Measurements from ENCODE around the gene LYRM9.

DNA sequence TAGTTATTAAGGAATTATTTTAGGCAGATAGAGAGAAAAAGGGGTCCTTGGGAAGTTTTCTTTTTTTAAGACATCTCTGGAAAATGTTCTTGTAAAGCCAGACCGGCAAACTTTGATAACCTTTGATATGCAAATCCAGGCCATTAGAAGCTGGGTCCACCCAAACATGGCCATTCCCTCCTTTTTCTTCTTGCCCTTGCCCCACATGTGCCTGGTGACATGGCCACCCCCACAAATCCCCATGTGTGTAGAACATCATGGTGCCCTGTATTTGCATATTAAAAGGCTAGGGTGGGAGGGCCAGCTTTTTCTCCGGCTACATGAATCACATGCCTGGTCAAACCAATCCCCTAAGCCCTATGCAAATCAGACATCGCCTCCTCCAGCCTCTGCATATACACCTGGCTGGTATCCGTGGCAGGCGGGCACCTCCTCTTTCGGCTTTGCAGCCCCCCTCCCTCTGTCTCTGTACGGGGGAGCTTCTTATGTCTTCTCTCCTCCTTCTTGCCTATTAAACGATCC is 43.9 kb upstream of the LYRM9 start:
- TF ChIP-seq CTCF (conservative IDR thresholded peaks at IDR 0.05 in 1 of 2, IDR thresholded peaks at IDR 0.05 in 1 of 2; ENCODE audit: low read depth in 1 of 2, low read length in 2 of 2) (no peak), EZH2 (IDR thresholded peaks at IDR 0.05; ENCODE audit: low read length, missing control alignments) (no peak)
